GM12892 (cell line): ENCODE measurements around the gene UGT3A2.

ENCODE experiments used
- POLR2A ChIP-seq: IDR thresholded peaks from 2 replicates; pipeline ENCODE4 v1.6.1; 2011; ENCODE audit warnings: low read depth, low read length, control low read depth
- POLR2AphosphoS5 ChIP-seq: IDR thresholded peaks from 2 replicates; pipeline ENCODE4 v1.6.1; 2011; ENCODE audit warnings: low read depth, low read length, control low read depth
- TAF1 ChIP-seq: IDR thresholded peaks from 2 replicates; pipeline ENCODE4 v1.6.1; 2011; ENCODE audit warnings: low read depth, mild to moderate bottlenecking, control low read depth, low read length, borderline replicate concordance

GRCh38 chr5:36045895-36046294 lies 20.8 kb downstream of the UGT3A2 start:
- TF ChIP-seq POLR2AphosphoS5 (no peak), TAF1 (no peak), POLR2A (no peak)
